Progenitor cell of endocrine pancreas (in vitro differentiated cells): ENCODE data around the gene APPL2. TPM values are rescaled to one million over a fixed set of nuclear protein-coding genes. Genes with fewer than 3 reads are reported as not detected.
A peak's percentile ranks its signal among the peaks of the same experiment; 100 is the strongest.

Source experiments
- DNase-seq: peaks from one replicate; pipeline ENCODE4 v3.0.0; 2021; ENCODE audit warnings: low spot score; ENCODE audit not compliant: unreplicated experiment
- H3K27ac Mint-ChIP-seq: 2 replicates; pipeline ENCODE4 v1.8.0; 2021; ENCODE audit warnings: mild to moderate bottlenecking, moderate library complexity, mixed read lengths
- H3K27me3 Mint-ChIP-seq: 2 replicates; pipeline ENCODE4 v1.8.0; 2021; ENCODE audit warnings: mixed read lengths
- H3K36me3 Mint-ChIP-seq: 2 replicates; pipeline ENCODE4 v1.8.0; 2022; ENCODE audit warnings: mixed read lengths; ENCODE audit not compliant: insufficient read depth
- H3K4me1 Mint-ChIP-seq: 2 replicates; pipeline ENCODE4 v1.8.0; 2021; ENCODE audit warnings: low read depth, mixed read lengths
- H3K4me3 Mint-ChIP-seq: 2 replicates; pipeline ENCODE4 v1.8.0; 2021; ENCODE audit warnings: low read depth, mild to moderate bottlenecking, moderate library complexity, mixed read lengths
- H3K9me3 Mint-ChIP-seq: 2 replicates; pipeline ENCODE4 v1.8.0; 2021; ENCODE audit warnings: low read depth, mixed read lengths
- CTCF ChIP-seq: fragments of 200-600 bp; sonication (generic); IDR thresholded peaks from one replicate; pipeline ENCODE4 v1.5.0; 2021; ENCODE audit warnings: antibody characterized with exemption, mild to moderate bottlenecking; ENCODE audit not compliant: unreplicated experiment
- total RNA-seq: library from RNA; stranded (reverse); gene quantifications from 2 replicates; pipeline ENCODE4 v1.2.1, GENCODE V29; 2021

Gene APPL2
- total RNA-seq, 1 donor from 2014 or later, result 159 TPM

- Mint-ChIP-seq H3K27ac (no peak overlapping the region), H3K9me3 (no peaks in the 10 kb centered on the region), H3K27me3 (no peaks in the 10 kb centered on the region), H3K4me1 (peaks cover 9% of the 10 kb centered on the region), H3K36me3 (peaks cover 34% of the 10 kb centered on the region), H3K4me3 (no peak overlapping the region)
- TF ChIP-seq CTCF, result no peak
- DNase-seq, result no peak
Observed at GRCh38 chr12:105204127-105204526, 31.8 kb downstream of the APPL2 start.

- H3K36me3 Mint-ChIP-seq, result peaks cover 39% of the 10 kb centered on the region
- no peak for DNase-seq
- no peaks in the 10 kb centered on the region for H3K9me3 Mint-ChIP-seq
- H3K27ac Mint-ChIP-seq, result peak overlapping the region; percentile 86
- H3K27me3 Mint-ChIP-seq, result no peaks in the 10 kb centered on the region
- no peak overlapping the region for H3K4me3 Mint-ChIP-seq
- peaks cover 2% of the 10 kb centered on the region for H3K4me1 Mint-ChIP-seq
- no peak for TF ChIP-seq CTCF
Observed at GRCh38 chr12:105202202-105202601, 33.8 kb downstream of the APPL2 start.

GRCh38 chr12:105201299-105201698 lies 34.7 kb downstream of the APPL2 start:
- Mint-ChIP-seq H3K36me3 (peaks cover 39% of the 10 kb centered on the region), H3K9me3 (no peaks in the 10 kb centered on the region), H3K4me3 (no peak overlapping the region), H3K27me3 (no peaks in the 10 kb centered on the region), H3K4me1 (peaks cover 3% of the 10 kb centered on the region), H3K27ac (no peak overlapping the region)
- TF ChIP-seq CTCF, result no peak
- no peak for DNase-seq

GRCh38 chr12:105200385-105200784 lies 35.6 kb downstream of the APPL2 start:
- DNase-seq, result no peak
- no peaks in the 10 kb centered on the region for H3K27me3 Mint-ChIP-seq
- no peak overlapping the region for H3K27ac Mint-ChIP-seq
- TF ChIP-seq CTCF, result no peak
- no peak overlapping the region for H3K4me3 Mint-ChIP-seq
- peaks cover 6% of the 10 kb centered on the region for H3K4me1 Mint-ChIP-seq
- H3K9me3 Mint-ChIP-seq, result no peaks in the 10 kb centered on the region
- H3K36me3 Mint-ChIP-seq, result peaks cover 38% of the 10 kb centered on the region

GRCh38 chr12:105198961-105199360 lies 37.0 kb downstream of the APPL2 start:
- no peak for DNase-seq
- Mint-ChIP-seq H3K27me3 (no peaks in the 10 kb centered on the region), H3K36me3 (peaks cover 43% of the 10 kb centered on the region), H3K27ac (peak overlapping the region; percentile 60), H3K4me1 (peaks cover 13% of the 10 kb centered on the region), H3K9me3 (no peaks in the 10 kb centered on the region), H3K4me3 (no peak overlapping the region)
- no peak for TF ChIP-seq CTCF
